ENCODE results near the gene EEF1A2.

EEF1A2 gene

GRCh38 chr20:63513207-63513606 is 14.3 kb upstream of the EEF1A2 start:
- Histone ChIP-seq H3K27me3 (ENCODE audit: insufficient read depth, low read length) (peaks cover 7% of the 10 kb centered on the region; the same call in 1 of the 2 replicates), H3K79me2 (ENCODE audit: insufficient read depth, low read length) (no peaks in the 10 kb centered on the region), H2AFZ (ENCODE audit: low read length) (no peak overlapping the region), H4K20me1 (ENCODE audit: insufficient read depth, low read length) (no peaks in the 10 kb centered on the region), H3K4me1 (ENCODE audit: insufficient read depth, low read length, severe bottlenecking) (no peaks in the 10 kb centered on the region), H3K4me3 (ENCODE audit: low read depth, low read length, poor library complexity, severe bottlenecking) (no peak overlapping the region), H3K9ac (ENCODE audit: low read length) (no peak overlapping the region), H3K4me2 (ENCODE audit: low read length) (no peak overlapping the region), H3K27ac (ENCODE audit: low read depth, low read length, poor library complexity, severe bottlenecking) (no peak overlapping the region), H3K9me2 (ENCODE audit: low read depth, low read length) (no peaks in the 10 kb centered on the region), H3K36me3 (ENCODE audit: insufficient read depth, low read length) (no peaks in the 10 kb centered on the region; the same call in 1 of the 2 replicates), H3F3A (ENCODE audit: insufficient read depth, low read length) (no peaks in the 10 kb centered on the region), H3K9me3 (ENCODE audit: low read length) (peaks cover 6% of the 10 kb centered on the region; the same call in 1 of the 2 replicates)
- no peak for TF ChIP-seq EZH2 (IDR thresholded peaks at IDR 0.05; ENCODE audit: borderline replicate concordance, low read length)
- TF ChIP-seq, protein P1, sequence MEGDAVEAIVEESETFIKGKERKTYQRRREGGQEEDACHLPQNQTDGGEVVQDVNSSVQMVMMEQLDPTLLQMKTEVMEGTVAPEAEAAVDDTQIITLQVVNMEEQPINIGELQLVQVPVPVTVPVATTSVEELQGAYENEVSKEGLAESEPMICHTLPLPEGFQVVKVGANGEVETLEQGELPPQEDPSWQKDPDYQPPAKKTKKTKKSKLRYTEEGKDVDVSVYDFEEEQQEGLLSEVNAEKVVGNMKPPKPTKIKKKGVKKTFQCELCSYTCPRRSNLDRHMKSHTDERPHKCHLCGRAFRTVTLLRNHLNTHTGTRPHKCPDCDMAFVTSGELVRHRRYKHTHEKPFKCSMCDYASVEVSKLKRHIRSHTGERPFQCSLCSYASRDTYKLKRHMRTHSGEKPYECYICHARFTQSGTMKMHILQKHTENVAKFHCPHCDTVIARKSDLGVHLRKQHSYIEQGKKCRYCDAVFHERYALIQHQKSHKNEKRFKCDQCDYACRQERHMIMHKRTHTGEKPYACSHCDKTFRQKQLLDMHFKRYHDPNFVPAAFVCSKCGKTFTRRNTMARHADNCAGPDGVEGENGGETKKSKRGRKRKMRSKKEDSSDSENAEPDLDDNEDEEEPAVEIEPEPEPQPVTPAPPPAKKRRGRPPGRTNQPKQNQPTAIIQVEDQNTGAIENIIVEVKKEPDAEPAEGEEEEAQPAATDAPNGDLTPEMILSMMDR (IDR thresholded peaks at IDR 0.05; ENCODE audit: low read length) = no peak

DNA sequence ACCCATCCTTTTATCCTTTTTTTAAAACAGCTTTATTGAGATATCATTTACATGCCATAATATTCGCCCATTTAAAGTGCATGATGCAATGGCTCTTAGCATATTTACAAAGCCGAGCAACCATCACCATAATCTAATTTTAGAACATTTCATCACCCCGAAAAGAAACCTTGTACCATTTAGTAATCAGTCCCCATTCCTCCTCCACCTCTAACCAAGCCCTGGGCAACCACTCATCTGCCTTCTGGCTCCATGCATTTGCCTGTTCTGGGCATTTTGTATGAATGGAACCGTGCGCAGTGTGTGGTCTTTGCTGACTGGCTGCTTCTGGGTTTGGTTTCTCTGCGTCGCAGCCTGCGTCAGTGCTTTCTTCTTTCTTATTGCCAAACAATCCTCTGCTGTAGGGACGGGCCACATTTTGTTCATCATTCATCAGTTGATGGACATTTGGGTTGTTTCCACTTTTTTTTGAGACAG is 10.2 kb upstream of the EEF1A2 start:
- H3K4me3 ChIP-seq (ENCODE audit: low read depth, low read length, poor library complexity, severe bottlenecking) = no peak overlapping the region
- no peaks in the 10 kb centered on the region for H4K20me1 ChIP-seq (ENCODE audit: insufficient read depth, low read length)
- no peaks in the 10 kb centered on the region; the same call in 1 of the 2 replicates for H3K36me3 ChIP-seq (ENCODE audit: insufficient read depth, low read length)
- no peak overlapping the region for H3K9ac ChIP-seq (ENCODE audit: low read length)
- H3F3A ChIP-seq (ENCODE audit: insufficient read depth, low read length) = no peaks in the 10 kb centered on the region
- H3K27ac ChIP-seq (ENCODE audit: low read depth, low read length, poor library complexity, severe bottlenecking) = no peak overlapping the region
- H3K9me3 ChIP-seq (ENCODE audit: low read length) = peaks cover 11% of the 10 kb centered on the region; the same call in 1 of the 2 replicates
- TF ChIP-seq, protein P1 (IDR thresholded peaks at IDR 0.05; ENCODE audit: low read length) = no peak
- no peak for TF ChIP-seq EZH2 (IDR thresholded peaks at IDR 0.05; ENCODE audit: borderline replicate concordance, low read length)
- H3K4me1 ChIP-seq (ENCODE audit: insufficient read depth, low read length, severe bottlenecking) = no peaks in the 10 kb centered on the region
- H3K79me2 ChIP-seq (ENCODE audit: insufficient read depth, low read length) = no peaks in the 10 kb centered on the region
- H3K4me2 ChIP-seq (ENCODE audit: low read length) = no peak overlapping the region
- no peaks in the 10 kb centered on the region for H3K9me2 ChIP-seq (ENCODE audit: low read depth, low read length)
- peaks cover 27% of the 10 kb centered on the region; the same call in 1 of the 2 replicates for H3K27me3 ChIP-seq (ENCODE audit: insufficient read depth, low read length)
- no peak overlapping the region for H2AFZ ChIP-seq (ENCODE audit: low read length)

DNA sequence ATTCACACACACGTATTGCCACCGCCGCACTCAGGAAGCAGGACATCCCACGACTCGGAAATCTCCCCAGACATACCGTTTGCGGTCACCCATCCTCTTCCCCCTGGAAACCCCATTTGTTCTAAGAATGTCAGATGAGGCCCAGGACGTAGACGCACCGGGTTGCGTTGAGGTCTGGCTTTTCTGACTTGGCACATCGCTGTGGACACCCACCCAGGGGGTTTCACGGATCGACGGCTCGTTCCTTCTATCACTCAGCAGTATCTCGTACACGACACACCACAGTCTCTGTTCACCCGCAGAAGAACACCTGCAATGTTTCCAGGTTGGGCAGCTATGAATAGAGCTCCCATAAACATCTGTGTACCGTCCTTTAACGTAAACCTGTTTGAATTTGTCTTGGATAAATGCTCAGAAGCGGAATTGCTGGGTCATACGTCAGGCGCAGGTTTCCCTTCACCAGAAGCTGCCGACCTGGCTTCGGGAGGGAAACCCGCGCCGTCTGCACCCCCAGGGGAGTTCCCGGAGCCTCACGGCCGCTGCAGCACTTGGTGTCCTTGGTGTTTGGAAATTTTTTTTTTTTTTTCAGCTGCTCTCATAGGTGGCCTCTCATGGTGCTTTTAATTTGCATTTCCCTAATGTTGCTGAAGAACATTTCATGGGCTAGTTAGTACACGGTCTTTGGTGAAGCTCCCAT is 9.3 kb upstream of the EEF1A2 start:
- Histone ChIP-seq H3F3A (ENCODE audit: insufficient read depth, low read length) (no peaks in the 10 kb centered on the region), H2AFZ (ENCODE audit: low read length) (no peak overlapping the region), H3K9me2 (ENCODE audit: low read depth, low read length) (no peaks in the 10 kb centered on the region), H4K20me1 (ENCODE audit: insufficient read depth, low read length) (no peaks in the 10 kb centered on the region), H3K4me2 (ENCODE audit: low read length) (no peak overlapping the region), H3K9me3 (ENCODE audit: low read length) (peaks cover 6% of the 10 kb centered on the region; the same call in 1 of the 2 replicates), H3K79me2 (ENCODE audit: insufficient read depth, low read length) (no peaks in the 10 kb centered on the region), H3K27me3 (ENCODE audit: insufficient read depth, low read length) (peaks cover 26% of the 10 kb centered on the region; the same call in 1 of the 2 replicates), H3K27ac (ENCODE audit: low read depth, low read length, poor library complexity, severe bottlenecking) (no peak overlapping the region), H3K36me3 (ENCODE audit: insufficient read depth, low read length) (no peaks in the 10 kb centered on the region; the same call in 1 of the 2 replicates), H3K9ac (ENCODE audit: low read length) (no peak overlapping the region), H3K4me1 (ENCODE audit: insufficient read depth, low read length, severe bottlenecking) (no peaks in the 10 kb centered on the region), H3K4me3 (ENCODE audit: low read depth, low read length, poor library complexity, severe bottlenecking) (no peak overlapping the region)
- TF ChIP-seq, protein P1 (IDR thresholded peaks at IDR 0.05; ENCODE audit: low read length) = no peak
- TF ChIP-seq EZH2 (IDR thresholded peaks at IDR 0.05; ENCODE audit: borderline replicate concordance, low read length) = no peak

Data from OCI-LY1 (cell line).